ENCODE measurements around the gene YOD1.
"Not testable (repeated sequence)": the region's sequence is repeated elsewhere in the genome, so short reads cannot be mapped to it uniquely, and the experiment has no call there.

Gene YOD1

DNA sequence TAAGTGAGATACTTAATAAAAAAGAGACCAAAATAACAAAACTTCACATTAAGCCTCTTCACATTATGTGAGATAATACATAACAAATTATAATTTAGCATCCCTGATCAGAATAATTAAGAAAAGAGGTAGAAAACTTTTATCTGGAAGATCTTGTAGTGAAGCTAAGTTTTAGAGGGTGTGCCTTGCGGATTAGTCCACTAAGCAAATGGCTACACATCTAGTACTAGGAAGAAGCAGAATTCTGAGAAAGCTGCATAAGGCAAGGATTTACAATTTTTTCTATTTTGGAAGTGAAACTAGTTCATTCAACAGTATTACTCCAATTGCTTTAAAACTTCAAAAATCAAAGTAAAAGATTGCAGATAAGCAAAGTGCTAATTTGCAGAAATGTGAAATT, 3.5 kb downstream of the YOD1 start:
- no peak for DNase-seq

DNA sequence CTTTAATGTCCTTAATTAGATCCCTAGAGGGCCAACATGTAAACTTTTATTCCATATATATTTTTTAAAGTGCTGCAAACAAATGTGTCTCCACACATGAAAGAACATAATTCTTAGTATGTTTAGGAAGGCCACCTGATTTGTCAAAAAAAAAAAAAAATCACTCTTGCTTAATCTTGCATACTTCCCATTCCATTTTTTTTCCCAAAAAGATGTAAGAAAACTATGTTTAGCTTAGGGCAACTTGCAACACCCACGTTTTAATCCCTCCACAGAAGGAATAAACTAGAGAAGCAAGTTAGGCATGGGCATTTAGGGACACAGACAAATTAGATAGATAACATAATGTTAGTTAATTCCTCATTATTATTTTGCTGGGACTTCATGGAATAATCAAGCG, 5.6 kb downstream of the YOD1 start:
- no peak for DNase-seq

DNA sequence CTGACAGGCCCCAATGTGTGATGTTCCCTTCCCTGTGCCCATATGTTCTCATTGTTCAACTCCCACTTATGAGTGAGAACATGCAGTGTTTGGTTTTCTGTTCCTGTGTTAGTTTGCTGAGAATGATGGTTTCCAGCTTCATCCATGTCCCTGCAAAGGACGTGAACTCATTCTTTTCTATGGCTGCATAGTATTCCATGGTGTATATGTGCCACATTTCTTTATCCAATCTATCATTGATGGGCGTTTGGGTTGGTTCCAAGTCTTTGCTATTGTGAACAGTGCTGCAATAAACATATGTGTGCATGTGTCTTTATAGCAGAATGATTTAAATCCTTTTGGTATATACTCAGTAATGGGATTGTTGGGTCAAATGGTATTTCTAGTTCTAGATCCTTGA, 9.6 kb downstream of the YOD1 start:
- not testable (repeated sequence) for DNase-seq

DNA sequence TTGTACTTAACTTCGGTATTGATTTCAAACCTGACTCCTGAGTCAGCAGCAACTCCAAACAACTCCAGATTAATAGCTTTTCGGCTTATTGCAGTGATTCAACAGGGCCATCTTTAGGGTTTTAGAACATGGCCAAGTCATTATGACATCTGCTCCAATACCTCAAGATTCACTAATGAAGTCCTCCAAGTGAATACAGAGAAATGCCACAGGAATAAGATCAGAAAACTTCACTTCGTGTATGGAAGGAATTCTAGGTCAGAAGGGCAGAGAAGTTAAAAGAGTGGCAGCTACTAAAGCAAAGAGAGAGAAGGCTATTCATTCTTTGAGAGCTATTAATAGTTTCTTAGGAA, 10.9 kb downstream of the YOD1 start:
- no peak for DNase-seq

DNA sequence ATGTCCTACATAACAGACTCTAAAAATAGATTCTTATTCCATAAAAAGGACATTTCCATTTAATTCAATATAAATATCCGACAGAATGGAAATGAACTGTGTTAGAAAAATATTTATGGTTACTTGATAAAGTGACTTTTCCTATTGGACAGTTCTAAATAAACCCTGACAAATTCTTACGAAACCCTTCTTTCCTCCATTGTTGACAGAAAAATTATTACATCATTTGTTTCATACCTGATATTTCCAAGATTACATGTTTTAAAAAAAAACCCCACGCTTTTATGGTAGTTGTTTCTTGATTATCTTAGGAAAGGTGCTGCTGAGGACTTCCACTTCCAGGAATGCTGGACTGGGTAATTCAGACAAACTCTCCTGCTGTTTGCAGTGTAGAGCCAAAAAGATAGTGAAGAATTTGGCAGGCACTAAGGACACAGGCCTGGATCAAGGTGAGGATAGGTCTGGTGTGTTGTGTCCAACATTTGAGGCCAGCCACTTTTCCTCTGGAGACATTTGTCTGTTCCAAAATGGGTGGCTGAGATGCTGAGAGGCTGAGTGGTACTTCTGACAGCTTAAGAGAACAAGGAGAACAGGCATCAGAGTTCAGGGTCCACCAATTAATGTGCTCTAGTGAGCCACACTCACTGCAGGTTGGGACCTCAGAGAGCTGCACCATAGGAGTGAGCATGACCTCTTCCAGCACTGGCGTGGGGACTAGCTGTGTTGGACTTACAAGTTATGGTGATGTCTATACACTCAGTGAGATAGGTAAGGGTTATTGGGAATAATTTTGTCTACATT, 11.4 kb downstream of the YOD1 start:
- no peak for DNase-seq

DNA sequence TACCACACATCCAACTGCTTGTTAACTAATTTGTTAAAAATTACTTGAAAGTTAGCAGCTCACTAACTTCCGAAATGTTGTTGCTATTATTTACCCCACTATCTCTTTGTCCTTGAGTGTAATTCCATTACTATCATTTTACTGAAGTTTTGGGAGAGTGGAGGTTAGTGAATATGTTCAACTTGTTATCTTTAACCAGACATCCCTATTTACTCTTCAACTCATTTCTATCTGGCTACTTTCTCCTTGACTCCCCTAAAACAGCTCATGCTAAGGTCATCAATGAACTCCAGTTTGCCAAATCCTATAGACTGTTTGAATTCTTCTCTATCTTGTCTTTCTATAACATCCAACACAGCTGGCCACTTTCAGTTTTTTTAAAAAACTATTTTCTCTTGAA, 14.1 kb downstream of the YOD1 start:
- no peak for DNase-seq

DNA sequence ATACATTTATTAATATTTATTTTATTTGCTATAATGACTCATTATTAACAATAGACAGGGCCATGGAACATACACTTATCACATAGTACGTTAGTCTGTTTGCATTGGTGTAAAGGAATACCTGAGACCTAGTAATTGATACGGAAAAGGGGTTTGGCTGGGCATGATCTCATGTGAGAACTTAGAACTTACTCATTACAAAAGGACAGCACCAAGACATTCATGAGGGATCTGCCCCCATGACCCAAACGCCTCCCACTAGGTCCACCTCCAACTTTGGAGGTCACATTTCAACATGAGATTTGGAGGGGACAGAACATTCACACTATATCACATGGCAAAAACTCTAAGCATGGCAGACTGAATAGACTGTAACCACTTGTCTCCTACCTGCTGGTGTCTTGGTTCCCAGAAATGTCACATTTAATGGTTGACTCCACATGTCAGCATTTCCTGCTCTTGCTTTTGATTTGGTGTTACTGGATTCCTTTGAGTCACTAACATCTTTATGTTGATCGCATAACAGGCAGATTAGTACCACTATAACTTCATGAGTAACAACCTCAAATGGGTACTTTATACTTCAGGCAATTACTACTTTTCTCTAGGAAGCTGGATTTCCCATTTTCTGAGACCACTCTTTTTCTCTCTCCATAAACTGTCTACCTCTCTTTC, 15.0 kb downstream of the YOD1 start:
- DNase-seq, result no peak

DNA sequence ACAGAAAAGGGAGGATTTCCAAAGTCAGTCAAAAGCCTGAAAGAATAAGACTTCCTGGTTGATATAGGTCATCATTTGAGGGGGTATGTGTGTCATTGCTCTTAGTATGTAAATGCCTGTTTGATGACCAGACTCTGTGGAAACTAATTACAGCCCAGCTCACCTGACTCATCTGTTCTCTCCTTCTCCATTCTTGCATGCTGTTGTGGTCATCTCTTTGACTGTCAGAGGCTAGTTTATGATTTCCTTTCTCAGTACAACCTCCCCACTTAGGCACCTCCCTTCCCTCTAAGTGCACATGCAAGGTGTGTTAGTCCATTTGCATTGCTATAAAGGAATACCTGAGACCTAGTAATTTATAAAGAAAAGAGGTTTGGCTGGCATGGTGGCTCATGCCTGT, 16.0 kb downstream of the YOD1 start:
- DNase-seq, result no peak

DNA sequence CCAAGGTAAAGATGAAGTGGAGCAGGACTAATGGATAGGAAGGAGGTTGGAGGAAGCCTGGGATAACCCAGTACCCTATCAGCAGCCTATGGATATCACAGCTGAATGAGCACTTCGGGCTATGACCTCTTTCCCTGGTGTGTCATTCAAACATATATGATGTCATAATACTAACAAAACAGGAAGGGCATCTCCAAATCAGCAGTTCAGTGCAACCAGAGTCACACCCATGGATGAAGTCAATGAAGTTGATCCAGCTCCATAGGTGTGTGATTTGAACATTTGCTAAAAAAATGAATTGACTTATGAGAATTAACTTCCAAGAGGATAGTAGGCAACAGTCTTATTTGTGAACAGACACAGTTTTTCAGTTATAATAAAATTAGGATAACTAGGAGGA, 16.8 kb downstream of the YOD1 start:
- no peak for DNase-seq

DNA sequence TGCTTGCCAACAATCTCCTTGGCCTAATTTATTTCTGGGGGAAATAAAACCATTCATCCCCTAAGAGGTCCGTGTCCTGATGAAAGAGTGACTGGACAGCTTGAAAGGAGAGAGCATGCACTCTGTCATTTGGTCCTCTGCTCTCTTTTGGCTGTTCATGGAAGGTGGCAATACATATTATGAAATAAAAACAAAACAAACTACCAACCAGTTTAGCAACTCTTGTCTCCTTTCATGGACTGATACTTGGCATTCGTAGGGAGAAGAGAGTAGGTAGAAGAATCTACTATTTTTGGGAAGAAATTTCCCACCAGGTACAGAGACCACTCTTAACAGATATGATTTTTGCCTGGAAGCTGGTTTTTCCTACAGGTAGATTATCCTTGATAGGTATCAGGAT, 17.7 kb downstream of the YOD1 start:
- no peak for DNase-seq

DNA sequence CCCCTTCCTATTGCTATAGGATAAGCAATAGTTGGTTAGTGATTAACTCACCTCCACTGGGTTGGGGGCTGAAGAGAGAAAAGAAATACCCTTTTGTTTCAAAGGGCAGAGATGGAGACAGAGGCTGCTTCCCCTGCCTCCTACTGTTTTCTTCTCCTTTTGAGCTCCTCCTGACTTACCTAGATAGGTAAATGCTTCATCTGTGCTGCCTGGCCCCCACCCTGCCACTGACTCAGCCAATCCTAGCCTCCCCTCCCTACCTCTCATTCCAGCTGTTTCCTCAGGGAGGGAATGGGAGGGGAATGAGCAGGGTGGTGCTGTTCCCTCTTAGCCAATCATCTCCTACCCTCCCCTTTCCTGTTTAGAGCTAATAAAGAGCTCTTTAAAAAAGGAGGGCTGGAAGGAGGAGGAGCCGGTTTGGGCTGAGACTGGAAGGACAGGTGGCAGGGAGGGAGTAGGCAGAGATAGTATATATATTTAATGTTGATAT, 18.4 kb downstream of the YOD1 start, which contains the start of gene C1orf116:
C1orf116 (minus strand) TSS at position 229 of the 490 bp plus-strand sequence. CDS start 5,158 bp downstream, outside the sequence.
- peak; percentile 48 for DNase-seq

DNA sequence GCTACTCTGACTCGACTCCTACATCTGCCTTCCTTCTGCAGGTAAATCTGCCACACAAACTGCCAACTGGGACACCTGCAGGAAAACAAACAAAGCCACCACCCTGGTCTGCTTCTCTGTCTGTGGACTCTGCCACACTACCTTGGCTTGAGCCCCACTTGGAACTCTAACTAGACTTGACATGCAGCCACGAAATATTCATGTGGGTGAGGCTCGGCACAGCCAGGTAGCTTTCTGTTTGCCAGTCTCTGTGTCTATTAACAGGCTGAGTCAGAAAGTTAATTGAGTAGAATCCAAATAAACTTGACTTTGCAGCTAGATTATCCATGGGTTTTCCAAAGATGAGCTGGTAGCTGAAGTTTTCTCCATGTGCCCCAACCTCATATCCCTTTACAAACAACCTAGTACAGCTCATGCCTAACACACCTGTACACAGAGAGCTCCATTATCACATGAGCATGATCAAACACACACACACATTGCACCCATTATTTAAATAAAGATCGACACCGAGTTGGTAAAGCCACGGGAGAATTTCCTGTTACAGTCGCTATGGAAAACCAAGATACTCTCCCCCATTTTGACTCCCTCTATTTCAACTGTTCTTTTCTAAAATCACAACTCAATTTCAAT, 19.3 kb downstream of the YOD1 start:
- no peak for DNase-seq

DNA sequence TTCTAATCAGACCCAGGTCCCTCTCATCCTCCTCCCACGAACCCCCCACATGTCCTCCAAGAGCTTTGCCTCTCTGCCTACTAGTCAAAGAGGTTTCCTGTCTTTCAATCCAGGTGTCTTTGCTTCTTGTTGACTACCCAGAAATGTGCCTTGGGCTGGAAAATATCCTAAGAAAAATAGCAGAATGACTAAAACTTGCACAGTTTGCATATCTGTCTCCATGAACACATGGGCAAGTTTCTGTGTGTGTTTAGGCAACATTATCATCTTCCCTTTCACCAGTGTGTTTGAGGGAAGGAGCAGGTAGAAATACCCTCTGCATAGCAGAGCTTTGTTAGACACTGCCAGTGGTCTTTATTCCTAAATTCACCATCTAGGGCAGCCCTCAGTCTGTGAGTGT, 20.0 kb downstream of the YOD1 start:
- DNase-seq, result no peak

DNA sequence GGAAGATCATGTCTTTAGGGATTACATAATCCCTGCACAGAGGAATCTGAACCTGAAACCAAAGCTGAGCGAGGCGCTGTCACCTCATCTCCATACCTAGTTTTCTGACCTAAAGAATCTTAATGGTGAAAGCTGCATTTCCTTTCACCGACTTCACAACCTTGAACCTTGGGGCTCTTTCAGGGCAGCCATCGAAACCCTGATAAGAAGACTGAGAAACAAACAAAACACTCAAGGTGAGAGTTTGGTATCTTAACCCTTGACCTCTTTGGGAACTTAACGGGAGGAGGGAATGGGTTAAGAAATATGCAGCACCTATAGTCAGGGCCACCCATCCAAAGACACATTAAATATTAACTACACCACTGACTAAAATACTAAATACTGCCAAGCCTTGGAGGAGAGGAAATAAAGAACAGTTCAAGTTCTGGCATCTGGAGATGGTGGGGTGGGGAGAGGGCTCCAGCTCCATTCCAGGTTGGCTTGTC, 20.4 kb downstream of the YOD1 start:
- no peak for DNase-seq

DNA sequence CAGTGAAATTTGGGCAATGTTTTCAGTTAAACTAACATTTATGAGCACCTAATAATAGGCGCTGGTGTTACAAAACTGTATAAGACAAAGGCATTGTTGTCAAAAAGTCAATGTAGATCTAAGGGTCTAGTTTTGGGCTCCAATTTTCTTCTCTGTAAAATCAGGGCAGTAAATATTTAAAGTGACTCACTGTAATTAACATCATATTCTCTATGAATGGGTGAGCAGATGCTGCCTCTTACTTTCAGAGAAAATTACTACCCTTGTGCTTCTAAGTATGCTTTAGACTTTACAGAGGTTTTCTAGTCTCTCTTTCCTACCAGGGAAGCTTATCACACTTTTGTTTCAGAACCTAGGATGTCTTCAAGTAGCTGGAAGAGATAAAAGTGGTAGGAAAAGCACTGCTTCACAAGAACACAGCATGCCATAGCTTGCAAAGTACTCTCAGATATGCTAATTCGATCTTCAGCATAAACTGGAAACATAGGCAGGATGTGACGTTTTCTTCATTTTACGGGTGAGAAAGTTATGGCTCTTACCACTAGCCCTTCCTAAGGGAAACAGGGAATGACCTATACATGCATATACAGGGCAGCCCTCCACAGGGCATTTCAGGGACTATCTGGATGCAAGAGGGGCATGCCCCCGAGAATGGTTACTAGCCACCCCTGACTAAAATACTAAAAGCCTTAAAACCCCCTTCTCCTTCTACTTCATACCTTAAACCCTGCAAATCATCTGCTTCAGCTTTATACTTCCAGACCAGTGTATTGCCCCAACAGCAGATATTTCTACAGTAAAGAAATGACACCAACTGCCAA, 21.1 kb downstream of the YOD1 start:
- no peak for DNase-seq

DNA sequence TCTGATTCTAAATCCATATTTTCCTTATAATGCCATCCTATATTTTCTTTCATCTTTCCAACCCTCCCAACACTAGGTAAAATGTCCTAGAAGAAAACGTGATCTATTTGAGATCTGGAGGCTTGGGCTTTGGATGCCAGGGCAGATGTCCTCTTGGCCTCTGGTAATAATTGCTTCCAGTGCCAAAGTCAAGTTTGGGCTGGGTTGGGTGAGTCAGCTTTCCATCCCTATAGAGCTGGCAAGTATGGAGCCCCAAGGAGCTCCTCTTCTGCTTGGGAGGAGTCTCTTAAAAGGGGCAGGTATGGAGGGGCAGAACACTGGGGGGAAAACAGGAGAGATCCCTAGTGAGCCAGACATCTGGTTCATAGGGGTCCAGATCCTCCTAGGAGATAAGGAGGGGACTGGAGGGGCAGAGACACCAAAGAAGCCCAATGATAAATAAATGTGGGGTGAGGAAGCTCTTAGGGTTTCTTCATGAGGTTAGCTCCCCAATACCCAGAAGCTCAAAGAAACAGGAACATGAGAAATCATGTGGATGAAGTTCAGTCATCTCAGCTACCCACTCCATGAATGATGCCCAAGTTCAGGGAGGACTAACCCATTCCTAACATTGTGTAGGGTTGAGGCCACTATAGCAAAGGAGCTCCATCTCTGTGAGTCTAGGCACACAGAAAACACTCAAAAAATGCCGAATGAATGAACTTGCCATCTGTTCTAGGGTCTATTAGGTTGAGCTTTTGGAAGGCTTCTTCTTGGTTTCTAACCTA, 21.9 kb downstream of the YOD1 start:
- no peak for DNase-seq

DNA sequence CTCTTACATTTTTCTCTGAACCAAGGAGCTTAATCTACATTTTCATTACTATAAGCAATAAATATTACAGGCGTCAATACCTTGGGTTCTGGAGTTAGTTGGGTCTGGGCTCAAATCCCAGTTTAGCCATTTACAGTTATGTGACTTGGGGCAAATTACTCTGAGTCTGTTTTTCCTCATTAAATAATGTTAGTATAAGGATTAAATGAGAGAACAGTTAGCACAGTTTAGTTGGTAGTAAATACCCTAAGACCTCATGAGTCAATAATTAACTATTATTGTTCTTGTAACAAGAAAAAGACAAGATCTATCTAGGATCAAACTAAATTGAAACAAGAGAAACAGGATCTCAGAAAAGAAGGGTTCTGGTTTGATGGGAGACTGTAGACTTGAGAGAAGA, 23.1 kb downstream of the YOD1 start:
- no peak for DNase-seq

DNA sequence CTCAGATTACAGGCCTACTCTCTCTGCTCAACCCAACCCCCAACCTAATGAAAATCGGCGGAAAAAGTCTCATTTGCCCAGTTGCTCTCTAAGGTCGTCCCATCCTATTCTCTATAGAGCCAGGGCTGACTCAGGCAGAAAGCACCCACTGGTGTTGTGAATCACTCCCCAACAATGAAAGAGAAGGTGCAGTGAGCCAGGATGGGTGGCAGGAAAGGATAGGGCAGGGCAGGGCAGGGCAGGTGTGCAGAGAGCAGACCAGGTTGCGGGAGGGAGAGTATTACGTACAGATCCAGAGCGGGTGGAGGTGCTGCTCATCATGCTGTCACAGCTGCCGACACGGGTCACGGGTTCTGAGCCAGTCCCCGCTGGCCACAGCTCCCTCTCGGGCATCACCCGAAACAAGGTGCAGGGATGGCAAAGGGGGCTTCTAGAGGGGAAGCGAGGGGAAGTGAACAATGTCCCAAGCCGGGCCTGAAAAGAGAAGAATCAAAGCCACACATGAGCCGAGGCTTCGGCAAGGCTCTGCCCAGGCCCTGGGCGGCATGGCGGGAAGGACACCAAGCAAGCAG, 23.7 kb downstream of the YOD1 start:
- DNase-seq, result no peak

DNA sequence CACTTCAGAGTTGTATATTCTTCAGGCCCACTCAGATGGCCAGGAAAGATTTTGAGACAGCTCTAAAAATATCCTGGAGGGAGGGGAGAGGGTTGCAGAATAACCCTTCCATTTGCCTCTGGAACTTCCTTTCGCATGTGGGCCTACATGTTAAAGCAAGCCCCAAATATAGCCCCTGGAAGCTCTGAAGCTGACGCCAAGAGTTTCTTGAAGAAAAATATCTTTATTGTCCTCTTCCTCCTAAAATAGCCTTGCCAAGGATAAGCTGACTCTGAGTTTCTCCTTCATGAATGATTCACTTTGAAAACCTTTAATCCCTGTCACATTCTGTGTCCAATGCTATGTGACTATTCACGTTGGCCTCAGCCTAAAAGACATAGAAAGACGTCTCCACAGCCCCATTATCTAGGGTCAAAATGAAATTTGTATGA, 24.9 kb downstream of the YOD1 start:
- no peak for DNase-seq

DNA sequence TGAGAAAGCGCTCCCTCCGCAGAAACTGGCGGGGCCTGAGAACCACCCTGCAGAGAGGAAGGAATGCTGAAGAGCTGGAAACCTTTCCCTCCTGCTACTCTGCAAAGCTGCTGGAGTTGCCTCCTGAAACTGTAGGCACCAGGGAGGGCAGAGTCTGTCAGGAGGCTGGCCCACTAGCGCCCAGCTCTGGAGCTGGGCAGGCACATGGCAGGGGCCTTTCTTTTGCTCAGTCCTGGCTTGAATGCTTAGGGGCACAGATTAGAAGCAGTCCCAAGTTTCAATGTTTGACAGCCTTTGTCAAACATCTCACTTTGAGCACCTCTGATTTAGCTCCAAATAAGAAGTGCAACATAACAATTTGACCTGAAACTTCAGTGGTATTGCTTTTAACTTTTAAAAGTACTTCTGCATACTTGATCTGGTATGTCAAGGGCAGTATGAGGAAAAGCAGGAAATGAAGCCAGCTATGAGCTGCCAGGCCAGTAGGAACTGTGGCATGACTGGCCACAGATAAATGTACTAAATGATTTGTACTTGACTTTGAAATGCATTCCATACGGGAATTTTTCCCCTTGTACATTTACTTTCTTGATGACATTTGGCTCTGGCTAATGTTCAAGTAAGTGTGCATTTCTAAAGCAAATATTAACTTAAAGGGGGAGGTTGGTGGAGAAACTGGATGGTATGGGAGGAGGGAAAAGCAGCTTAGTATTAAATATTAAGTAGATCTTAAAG, 25.7 kb downstream of the YOD1 start:
- no peak for DNase-seq

All from NCI-H2171 treated with DMSO at 0.1 percent for 48 hours (cell line).